NB4 (cell line): Measurements from ENCODE around the gene ATRNL1.

ENCODE experiments used
- MYC ChIP-seq: IDR thresholded peaks from 2 replicates; pipeline ENCODE4 v1.6.1; 2011; ENCODE audit warnings: low read depth, low read length
- POLR2A ChIP-seq: IDR thresholded peaks from 2 replicates; pipeline ENCODE4 v1.6.1; 2011; ENCODE audit warnings: mild to moderate bottlenecking; ENCODE audit not compliant: insufficient read length; ENCODE audit errors: extremely low read depth
- TF ChIP-seq, protein P1 (sequence below): IDR thresholded peaks from one replicate; pipeline ENCODE4 v1.5.1; 2012; ENCODE audit warnings: low read depth, low read length
- TF ChIP-seq, protein P2 (sequence below): IDR thresholded peaks from 2 replicates; pipeline ENCODE4 v1.6.1; 2011; ENCODE audit warnings: low read depth, low read length

DNA sequence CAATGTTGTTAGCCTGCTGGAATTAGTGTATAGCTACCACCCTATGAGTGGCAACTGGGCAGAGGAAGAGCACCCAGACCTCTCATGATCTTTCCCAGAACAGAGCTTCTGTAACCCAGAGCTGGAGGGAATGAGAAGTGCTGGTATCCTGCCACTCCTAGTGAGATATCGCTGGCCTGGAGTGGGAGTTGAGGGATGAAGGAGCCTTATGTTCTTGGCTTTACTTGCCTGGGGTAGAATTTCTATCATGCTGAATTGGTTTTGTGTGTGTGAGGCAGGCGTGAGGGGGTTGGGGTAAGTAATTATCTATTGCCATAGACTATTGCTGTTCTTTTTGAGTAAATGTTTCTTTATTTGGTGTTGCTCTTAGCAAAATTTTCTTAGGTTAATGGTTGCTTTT is 146.6 kb downstream of the ATRNL1 start:
- TF ChIP-seq, protein P1, sequence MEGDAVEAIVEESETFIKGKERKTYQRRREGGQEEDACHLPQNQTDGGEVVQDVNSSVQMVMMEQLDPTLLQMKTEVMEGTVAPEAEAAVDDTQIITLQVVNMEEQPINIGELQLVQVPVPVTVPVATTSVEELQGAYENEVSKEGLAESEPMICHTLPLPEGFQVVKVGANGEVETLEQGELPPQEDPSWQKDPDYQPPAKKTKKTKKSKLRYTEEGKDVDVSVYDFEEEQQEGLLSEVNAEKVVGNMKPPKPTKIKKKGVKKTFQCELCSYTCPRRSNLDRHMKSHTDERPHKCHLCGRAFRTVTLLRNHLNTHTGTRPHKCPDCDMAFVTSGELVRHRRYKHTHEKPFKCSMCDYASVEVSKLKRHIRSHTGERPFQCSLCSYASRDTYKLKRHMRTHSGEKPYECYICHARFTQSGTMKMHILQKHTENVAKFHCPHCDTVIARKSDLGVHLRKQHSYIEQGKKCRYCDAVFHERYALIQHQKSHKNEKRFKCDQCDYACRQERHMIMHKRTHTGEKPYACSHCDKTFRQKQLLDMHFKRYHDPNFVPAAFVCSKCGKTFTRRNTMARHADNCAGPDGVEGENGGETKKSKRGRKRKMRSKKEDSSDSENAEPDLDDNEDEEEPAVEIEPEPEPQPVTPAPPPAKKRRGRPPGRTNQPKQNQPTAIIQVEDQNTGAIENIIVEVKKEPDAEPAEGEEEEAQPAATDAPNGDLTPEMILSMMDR = no peak
- no peak for TF ChIP-seq MYC
- TF ChIP-seq POLR2A = no peak
- TF ChIP-seq, protein P2, sequence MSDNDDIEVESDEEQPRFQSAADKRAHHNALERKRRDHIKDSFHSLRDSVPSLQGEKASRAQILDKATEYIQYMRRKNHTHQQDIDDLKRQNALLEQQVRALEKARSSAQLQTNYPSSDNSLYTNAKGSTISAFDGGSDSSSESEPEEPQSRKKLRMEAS = no peak
